ENCODE data around the gene COL18A1. TPM values are rescaled to one million over a fixed set of nuclear protein-coding genes. Genes with fewer than 3 reads are reported as not detected.

COL18A1 gene
- total RNA-seq, 1 experiment from 2014 or later: 170 TPM

- no peaks in the 10 kb centered on the region for H3K9me3 ChIP-seq
- no peak overlapping the region for H3K4me3 ChIP-seq (ENCODE audit: low read depth, low read length)
- no peaks in the 10 kb centered on the region for H3K27me3 ChIP-seq (replicated peaks; ENCODE audit: control insufficient read depth, insufficient read depth, low read length)
- intact Hi-C loops (cut with micrococcal nuclease; ENCODE audit: unreplicated experiment): no loop called here
- H3K4me1 ChIP-seq: peaks cover 41% of the 10 kb centered on the region
- H3K4me1 Mint-ChIP-seq (ENCODE audit: low read depth, unreplicated experiment): peaks cover 37% of the 10 kb centered on the region
- BruUV-seq (replicated peaks): no TSS peak
- ChIA-PET CTCF (interaction anchor here (1.9 kb wide), 1 partner anchor 168 kb away, joined by 4 read pairs; no protein-coding TSS in a partner anchor), POLR2A (interaction anchor here (0.9 kb wide), 1 partner anchor 9 kb away, joined by 3 read pairs; no protein-coding TSS in a partner anchor)
- no peak overlapping the region for H3K4me3 Mint-ChIP-seq (ENCODE audit: unreplicated experiment)
- H3K27ac Mint-ChIP-seq (ENCODE audit: unreplicated experiment): peak overlapping the region; percentile 16
- peaks cover 7% of the 10 kb centered on the region for H3K9me3 Mint-ChIP-seq (ENCODE audit: unreplicated experiment)
- peaks cover 41% of the 10 kb centered on the region for H3K36me3 Mint-ChIP-seq (ENCODE audit: insufficient read depth, unreplicated experiment)
- peaks cover 3% of the 10 kb centered on the region; the same call in 1 of the 2 replicates for H3K36me3 ChIP-seq (ENCODE audit: control insufficient read depth, insufficient read depth, low read length)
- no peak for DNase-seq
- no peak for TF ChIP-seq CTCF (IDR thresholded peaks at IDR 0.05; ENCODE audit: insufficient read depth in 1 of 2, low read depth in 1 of 2, low read length in 1 of 2, severe bottlenecking in 1 of 2, unreplicated experiment in 1 of 2)
- no peaks in the 10 kb centered on the region for H3K27me3 Mint-ChIP-seq (ENCODE audit: insufficient read depth, unreplicated experiment)
Observed at GRCh38 chr21:45460611-45461368, 55.8 kb downstream of the COL18A1 start.

- intact Hi-C loops (cut with micrococcal nuclease; ENCODE audit: unreplicated experiment): no loop called here
- Mint-ChIP-seq H3K4me1 (ENCODE audit: low read depth, unreplicated experiment) (peaks cover 37% of the 10 kb centered on the region), H3K27me3 (ENCODE audit: insufficient read depth, unreplicated experiment) (no peaks in the 10 kb centered on the region), H3K36me3 (ENCODE audit: insufficient read depth, unreplicated experiment) (peaks cover 45% of the 10 kb centered on the region), H3K4me3 (ENCODE audit: unreplicated experiment) (no peak overlapping the region), H3K9me3 (ENCODE audit: unreplicated experiment) (peaks cover 7% of the 10 kb centered on the region), H3K27ac (ENCODE audit: unreplicated experiment) (peak overlapping the region; percentile 16)
- BruUV-seq (replicated peaks): no TSS peak
- DNase-seq: no peak
- no peak overlapping the region for H3K4me3 ChIP-seq (ENCODE audit: low read depth, low read length)
- peaks cover 41% of the 10 kb centered on the region for H3K4me1 ChIP-seq
- no peak for TF ChIP-seq CTCF (IDR thresholded peaks at IDR 0.05; ENCODE audit: insufficient read depth in 1 of 2, low read depth in 1 of 2, low read length in 1 of 2, severe bottlenecking in 1 of 2, unreplicated experiment in 1 of 2)
- H3K27me3 ChIP-seq (replicated peaks; ENCODE audit: control insufficient read depth, insufficient read depth, low read length): no peaks in the 10 kb centered on the region
- POLR2A ChIA-PET: interaction anchor here (0.7 kb wide), 1 partner anchor 10 kb away, joined by 3 read pairs; no protein-coding TSS in a partner anchor
- H3K9me3 ChIP-seq: no peaks in the 10 kb centered on the region
- CTCF ChIA-PET: interaction anchor here (1.9 kb wide), 1 partner anchor 169 kb away, joined by 4 read pairs; no protein-coding TSS in a partner anchor
- H3K36me3 ChIP-seq (ENCODE audit: control insufficient read depth, insufficient read depth, low read length): peaks cover 3% of the 10 kb centered on the region; the same call in 1 of the 2 replicates
Observed at GRCh38 chr21:45461369-45461750, 56.4 kb downstream of the COL18A1 start.

- ChIA-PET CTCF (interaction anchor here (1.9 kb wide), 1 partner anchor 169 kb away, joined by 4 read pairs; no protein-coding TSS in a partner anchor), POLR2A (interaction anchor here (0.6 to 0.7 kb wide), 2 partner anchors 10 to 386 kb away, joined by 3 read pairs; no protein-coding TSS in a partner anchor)
- H3K9me3 Mint-ChIP-seq (ENCODE audit: unreplicated experiment): peaks cover 7% of the 10 kb centered on the region
Observed at GRCh38 chr21:45461806-45462341, 56.9 kb downstream of the COL18A1 start.

More at GRCh38 chr21:45461806-45462341, 56.9 kb downstream of the COL18A1 start:
- DNase-seq: no peak
- TF ChIP-seq CTCF (IDR thresholded peaks at IDR 0.05; ENCODE audit: insufficient read depth in 1 of 2, low read depth in 1 of 2, low read length in 1 of 2, severe bottlenecking in 1 of 2, unreplicated experiment in 1 of 2): no peak
- BruUV-seq (replicated peaks): no TSS peak
- no peak overlapping the region for H3K4me3 Mint-ChIP-seq (ENCODE audit: unreplicated experiment)
- H3K9me3 ChIP-seq: no peaks in the 10 kb centered on the region
- peaks cover 41% of the 10 kb centered on the region for H3K4me1 ChIP-seq
- peaks cover 44% of the 10 kb centered on the region for H3K36me3 Mint-ChIP-seq (ENCODE audit: insufficient read depth, unreplicated experiment)
- H3K36me3 ChIP-seq (ENCODE audit: control insufficient read depth, insufficient read depth, low read length): peaks cover 3% of the 10 kb centered on the region; the same call in 1 of the 2 replicates
- H3K27ac Mint-ChIP-seq (ENCODE audit: unreplicated experiment): peak overlapping the region; percentile 16
- no peaks in the 10 kb centered on the region for H3K27me3 Mint-ChIP-seq (ENCODE audit: insufficient read depth, unreplicated experiment)
- intact Hi-C loops (cut with micrococcal nuclease; ENCODE audit: unreplicated experiment): no loop called here
- no peaks in the 10 kb centered on the region for H3K27me3 ChIP-seq (replicated peaks; ENCODE audit: control insufficient read depth, insufficient read depth, low read length)
- H3K4me1 Mint-ChIP-seq (ENCODE audit: low read depth, unreplicated experiment): peaks cover 37% of the 10 kb centered on the region
- H3K4me3 ChIP-seq (ENCODE audit: low read depth, low read length): no peak overlapping the region

Data from Caco-2 (cell line).